Measurements from ENCODE around the gene TMEM63B.
"Not testable (repeated sequence)": the region's sequence is repeated elsewhere in the genome, so short reads cannot be mapped to it uniquely, and the experiment has no call there.

The TMEM63B gene

GRCh38 chr6:44127186-44128019 lies at the start of gene TMEM63B, which contains the start of gene MRPL14:
TMEM63B (plus strand) TSS chr6:44127554; CDS start chr6:44134585, 7,031 bp downstream.
MRPL14 (minus strand) TSS chr6:44127452; CDS start chr6:44116611, 10,841 bp downstream.
- peak; percentile 94 for DNase-seq

- no peak for DNase-seq
These were observed 49.0 kb upstream of the TMEM63B start for GRCh38 chr6:44078219-44078826.

- DNase-seq, result peak; percentile 65
These were observed 48.3 kb upstream of the TMEM63B start for GRCh38 chr6:44078827-44079671.

GRCh38 chr6:44079672-44080071 lies 47.7 kb upstream of the TMEM63B start:
- no peak for DNase-seq

GRCh38 chr6:44080561-44081521 lies 46.5 kb upstream of the TMEM63B start:
- DNase-seq, result no peak

- DNase-seq, result no peak
These were observed 45.6 kb upstream of the TMEM63B start for GRCh38 chr6:44081753-44082152.

- no peak for DNase-seq
These were observed 44.5 kb upstream of the TMEM63B start for GRCh38 chr6:44082872-44083321.

GRCh38 chr6:44084231-44085014 lies 42.9 kb upstream of the TMEM63B start:
- DNase-seq, result no peak

- no peak for DNase-seq
These were observed 42.1 kb upstream of the TMEM63B start for GRCh38 chr6:44085219-44085618.

- no peak for DNase-seq
These were observed 40.3 kb upstream of the TMEM63B start for GRCh38 chr6:44086931-44087574.

- DNase-seq, result no peak
These were observed 39.7 kb upstream of the TMEM63B start for GRCh38 chr6:44087623-44088022.

GRCh38 chr6:44088827-44089590 lies 38.3 kb upstream of the TMEM63B start:
- no peak for DNase-seq

- DNase-seq, result no peak
These were observed 36.9 kb upstream of the TMEM63B start for GRCh38 chr6:44090465-44090864.

GRCh38 chr6:44091356-44091755 lies 36.0 kb upstream of the TMEM63B start:
- DNase-seq, result not testable (repeated sequence)

- no peak for DNase-seq
These were observed 35.1 kb upstream of the TMEM63B start for GRCh38 chr6:44091981-44092884.

GRCh38 chr6:44093066-44093465 lies 34.3 kb upstream of the TMEM63B start:
- no peak for DNase-seq

GRCh38 chr6:44093750-44094402 lies 33.5 kb upstream of the TMEM63B start:
- DNase-seq, result no peak
